HL-60 (cell line): Measurements from ENCODE around the gene VWA8.

Source experiments
- CTCF ChIP-seq: IDR thresholded peaks from one replicate; pipeline ENCODE4 v1.5.1; 2011; ENCODE audit warnings: low read length, control low read depth, inconsistent platforms; ENCODE audit not compliant: insufficient read depth
- POLR2AphosphoS5 ChIP-seq: IDR thresholded peaks from 2 replicates; pipeline ENCODE4 v1.6.1; 2012; ENCODE audit warnings: low read depth

- no peak for TF ChIP-seq CTCF
- TF ChIP-seq POLR2AphosphoS5: no peak
Observed at GRCh38 chr13:41782086-41782485, 178.8 kb downstream of the VWA8 start.
